GM12873 (cell line): ENCODE measurements around the gene MSRB1.

Experiments used
- CTCF ChIP-seq: IDR thresholded peaks from 2 replicates; pipeline ENCODE4 v1.5.1; 2012; ENCODE audit warnings: low read depth, mild to moderate bottlenecking, moderate library complexity, low read length, control low read depth; ENCODE audit not compliant: insufficient read depth; ENCODE audit errors: missing control alignments

Gene MSRB1

GRCh38 chr16:1911467-1912214, 31.4 kb downstream of the MSRB1 start:
- no peak for TF ChIP-seq CTCF

- no peak for TF ChIP-seq CTCF
Observed at GRCh38 chr16:1909561-1910231, 33.3 kb downstream of the MSRB1 start.

GRCh38 chr16:1908983-1909382, 34.0 kb downstream of the MSRB1 start:
- TF ChIP-seq CTCF, result no peak

- TF ChIP-seq CTCF, result no peak
Observed at GRCh38 chr16:1908184-1908583, 34.8 kb downstream of the MSRB1 start.

GRCh38 chr16:1907226-1907860, 35.7 kb downstream of the MSRB1 start:
- TF ChIP-seq CTCF, result no peak

GRCh38 chr16:1906846-1907165, 36.2 kb downstream of the MSRB1 start:
- TF ChIP-seq CTCF, result no peak

- TF ChIP-seq CTCF, result no peak
Observed at GRCh38 chr16:1906055-1906845, 36.7 kb downstream of the MSRB1 start.
